Stimulated activated naive CD8-positive, alpha-beta T cell treated with anti-CD3 and anti-CD28 coated beads, Interleukin-15, amount 100 ng/mL, for 72 hours (primary cell): Measurements from ENCODE around the gene ALDH3A2.

Source experiments
- ATAC-seq: fragments of 150-1000 bp; cut with Tn5 transposase; 2 replicates; pipeline ENCODE4 v1.10.0; 2021; ENCODE audit warnings: mild to moderate bottlenecking, moderate library complexity
- DNase-seq, 2 donors: peaks; one replicate each; pipeline ENCODE4 v3.0.0; 2021 to 2022
- H3K27ac Mint-ChIP-seq, 2 donors: one replicate each; pipeline ENCODE4 v1.8.0; 2022; ENCODE audit warnings: mild to moderate bottlenecking in 2 of 2, mixed read lengths in 2 of 2, moderate library complexity in 2 of 2
- H3K27me3 Mint-ChIP-seq: one replicate; pipeline ENCODE4 v1.8.0; 2022; ENCODE audit warnings: mixed read lengths
- H3K4me1 Mint-ChIP-seq: one replicate; pipeline ENCODE4 v1.8.0; 2022; ENCODE audit warnings: mild to moderate bottlenecking, mixed read lengths
- H3K4me3 Mint-ChIP-seq, 2 donors: one replicate each; pipeline ENCODE4 v1.8.0; 2022; ENCODE audit warnings: mild to moderate bottlenecking in 2 of 2, mixed read lengths in 2 of 2, moderate library complexity in 1 of 2
- H3K9me3 Mint-ChIP-seq, 2 donors: one replicate each; pipeline ENCODE4 v1.8.0; 2022; ENCODE audit warnings: mixed read lengths in 2 of 2

ALDH3A2 gene

GRCh38 chr17:19714542-19715411 is 66.2 kb downstream of the ALDH3A2 start:
- Mint-ChIP-seq H3K9me3 (no peaks in the 10 kb centered on the region), H3K4me3 (no peak overlapping the region), H3K27ac (peak overlapping the region in 1 of 2 donors; percentile 20), H3K27me3 (no peaks in the 10 kb centered on the region), H3K4me1 (no peaks in the 10 kb centered on the region)
- ATAC-seq: no peak
- DNase-seq: no peak

- ATAC-seq: no peak
- H3K27ac Mint-ChIP-seq: peak within 1 kb of the TSS in 1 of 2 donors; percentile 74
- H3K4me3 Mint-ChIP-seq: no peak within 1 kb of the TSS
- H3K9me3 Mint-ChIP-seq: no peaks in the 10 kb centered on the region
- no peaks in the 10 kb centered on the region for H3K4me1 Mint-ChIP-seq
- no peaks in the 10 kb centered on the region for H3K27me3 Mint-ChIP-seq
- DNase-seq: no peak
These were observed 67.8 kb downstream of the ALDH3A2 start, which contains the start of gene SLC47A2 for GRCh38 chr17:19716108-19717030. Gene SLC47A2, minus strand, starts transcription at chr17:19716584. Its CDS starts 29 bp downstream, at chr17:19716555.

- Mint-ChIP-seq H3K9me3 (no peaks in the 10 kb centered on the region), H3K4me3 (no peak overlapping the region), H3K27ac (no peak overlapping the region), H3K27me3 (no peaks in the 10 kb centered on the region), H3K4me1 (no peaks in the 10 kb centered on the region)
- ATAC-seq: no peak
- no peak for DNase-seq
These were observed 68.4 kb downstream of the ALDH3A2 start for GRCh38 chr17:19717031-19717360.

- no peak overlapping the region for H3K4me3 Mint-ChIP-seq
- DNase-seq (no peak), ATAC-seq (no peak)
- H3K27ac Mint-ChIP-seq: peak overlapping the region in 1 of 2 donors; percentile 80
- no peaks in the 10 kb centered on the region for H3K9me3 Mint-ChIP-seq
- no peaks in the 10 kb centered on the region for H3K4me1 Mint-ChIP-seq
- H3K27me3 Mint-ChIP-seq: no peaks in the 10 kb centered on the region
These were observed 68.9 kb downstream of the ALDH3A2 start for GRCh38 chr17:19717411-19717908.

GRCh38 chr17:19718041-19718612 is 69.6 kb downstream of the ALDH3A2 start:
- ATAC-seq: no peak
- Mint-ChIP-seq H3K27me3 (no peaks in the 10 kb centered on the region), H3K4me3 (no peak overlapping the region), H3K4me1 (no peaks in the 10 kb centered on the region), H3K9me3 (no peaks in the 10 kb centered on the region), H3K27ac (no peak overlapping the region)
- DNase-seq: no peak

GRCh38 chr17:19718613-19719354 is 70.2 kb downstream of the ALDH3A2 start:
- no peak for DNase-seq

GRCh38 chr17:19719355-19720209 is 71.0 kb downstream of the ALDH3A2 start:
- no peaks in the 10 kb centered on the region for H3K9me3 Mint-ChIP-seq
- H3K4me3 Mint-ChIP-seq: no peak overlapping the region
- no peak overlapping the region for H3K27ac Mint-ChIP-seq
- H3K27me3 Mint-ChIP-seq: no peaks in the 10 kb centered on the region
- ATAC-seq (no peak), DNase-seq (no peak)
- H3K4me1 Mint-ChIP-seq: peaks cover 7% of the 10 kb centered on the region

More at GRCh38 chr17:19718613-19719354, 70.2 kb downstream of the ALDH3A2 start:
- Mint-ChIP-seq H3K4me3 (no peak overlapping the region), H3K27ac (no peak overlapping the region), H3K9me3 (no peaks in the 10 kb centered on the region), H3K4me1 (no peaks in the 10 kb centered on the region), H3K27me3 (no peaks in the 10 kb centered on the region)
- no peak for ATAC-seq

GRCh38 chr17:19720210-19720475 is 71.6 kb downstream of the ALDH3A2 start:
- Mint-ChIP-seq H3K4me1 (peaks cover 13% of the 10 kb centered on the region), H3K9me3 (no peaks in the 10 kb centered on the region), H3K4me3 (no peak overlapping the region), H3K27ac (no peak overlapping the region), H3K27me3 (no peaks in the 10 kb centered on the region)
- ATAC-seq (no peak), DNase-seq (no peak)

GRCh38 chr17:19720631-19721426 is 72.3 kb downstream of the ALDH3A2 start:
- H3K27ac Mint-ChIP-seq: peak overlapping the region in 1 of 2 donors; percentile 57

GRCh38 chr17:19723964-19724363 is 75.4 kb downstream of the ALDH3A2 start:
- H3K4me1 Mint-ChIP-seq: peaks cover 15% of the 10 kb centered on the region
- no peak for ATAC-seq
- peak overlapping the region in 1 of 2 donors; percentile 48 for H3K4me3 Mint-ChIP-seq
- H3K9me3 Mint-ChIP-seq: no peaks in the 10 kb centered on the region
- H3K27me3 Mint-ChIP-seq: no peaks in the 10 kb centered on the region
- no peak overlapping the region for H3K27ac Mint-ChIP-seq
- DNase-seq: no peak

More at GRCh38 chr17:19720631-19721426, 72.3 kb downstream of the ALDH3A2 start:
- DNase-seq: no peak
- no peak overlapping the region for H3K4me3 Mint-ChIP-seq
- H3K9me3 Mint-ChIP-seq: no peaks in the 10 kb centered on the region
- ATAC-seq: no peak
- no peaks in the 10 kb centered on the region for H3K27me3 Mint-ChIP-seq
- H3K4me1 Mint-ChIP-seq: peaks cover 15% of the 10 kb centered on the region

GRCh38 chr17:19724501-19725420 is 76.2 kb downstream of the ALDH3A2 start:
- DNase-seq (peak; percentile 45 to 67), ATAC-seq (peak; percentile 86)
- no peaks in the 10 kb centered on the region for H3K9me3 Mint-ChIP-seq
- peak overlapping the region; percentile 42 to 72 for H3K4me3 Mint-ChIP-seq
- H3K4me1 Mint-ChIP-seq: peaks cover 15% of the 10 kb centered on the region
- no peak overlapping the region for H3K27ac Mint-ChIP-seq
- no peaks in the 10 kb centered on the region for H3K27me3 Mint-ChIP-seq

GRCh38 chr17:19725486-19725885 is 76.9 kb downstream of the ALDH3A2 start:
- H3K27ac Mint-ChIP-seq: no peak overlapping the region
- DNase-seq: no peak
- H3K4me1 Mint-ChIP-seq: peaks cover 15% of the 10 kb centered on the region
- H3K4me3 Mint-ChIP-seq: peak overlapping the region in 1 of 2 donors; percentile 42
- no peak for ATAC-seq
- no peaks in the 10 kb centered on the region for H3K27me3 Mint-ChIP-seq
- H3K9me3 Mint-ChIP-seq: no peaks in the 10 kb centered on the region
